ENCODE data around the gene OGA.

The OGA gene

DNA sequence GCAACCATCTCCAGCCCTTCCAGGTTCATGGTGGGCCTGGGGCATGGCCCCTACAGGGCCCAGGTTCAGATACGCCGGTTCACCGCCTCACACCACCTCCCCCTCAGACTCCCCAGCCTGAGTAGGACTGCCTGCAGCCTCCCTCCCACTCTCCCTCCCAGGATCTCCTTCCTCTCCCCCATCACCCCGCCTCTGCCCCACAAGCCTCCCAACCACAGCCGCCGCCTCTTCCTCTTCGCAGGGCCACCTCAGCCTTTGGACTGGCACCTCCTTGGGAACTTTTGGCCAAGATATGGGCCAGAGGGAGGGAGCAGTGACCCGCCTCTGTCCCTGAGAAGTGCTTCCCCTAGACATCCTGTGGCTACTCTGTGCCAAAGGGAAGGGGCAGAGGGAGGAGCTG is 16.1 kb upstream of the OGA start:
- no peak for DNase-seq

- DNase-seq: no peak
Measured at GRCh38 chr10:101833466-101833865, 15.2 kb upstream of the OGA start.

DNA sequence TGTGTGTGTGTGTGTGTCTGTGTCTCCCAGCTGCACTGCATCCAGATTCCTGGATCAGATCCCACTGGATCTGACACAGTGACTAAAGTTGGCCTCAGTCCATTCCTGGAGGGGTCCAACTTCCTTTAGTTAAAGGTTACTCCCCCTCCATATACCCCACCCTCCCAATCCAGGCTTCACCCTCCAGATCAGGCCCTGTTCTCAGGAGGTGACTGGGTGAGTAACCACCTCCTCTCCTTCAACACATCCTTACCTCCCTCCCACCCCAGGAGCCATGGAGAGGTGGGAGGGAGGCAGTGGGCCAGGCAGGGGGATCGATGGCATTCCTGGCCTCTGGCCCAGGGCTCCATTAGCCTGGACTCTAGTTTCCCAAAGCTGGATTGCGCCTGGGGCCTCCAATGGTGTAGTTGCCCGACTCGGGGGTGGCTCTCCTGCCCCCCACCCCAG is 14.1 kb upstream of the OGA start:
- no peak for DNase-seq

- DNase-seq: no peak
Measured at GRCh38 chr10:101831169-101831811, 13.0 kb upstream of the OGA start.

- DNase-seq: peak; percentile 52
Measured at GRCh38 chr10:101830322-101831168, 12.3 kb upstream of the OGA start.

DNA sequence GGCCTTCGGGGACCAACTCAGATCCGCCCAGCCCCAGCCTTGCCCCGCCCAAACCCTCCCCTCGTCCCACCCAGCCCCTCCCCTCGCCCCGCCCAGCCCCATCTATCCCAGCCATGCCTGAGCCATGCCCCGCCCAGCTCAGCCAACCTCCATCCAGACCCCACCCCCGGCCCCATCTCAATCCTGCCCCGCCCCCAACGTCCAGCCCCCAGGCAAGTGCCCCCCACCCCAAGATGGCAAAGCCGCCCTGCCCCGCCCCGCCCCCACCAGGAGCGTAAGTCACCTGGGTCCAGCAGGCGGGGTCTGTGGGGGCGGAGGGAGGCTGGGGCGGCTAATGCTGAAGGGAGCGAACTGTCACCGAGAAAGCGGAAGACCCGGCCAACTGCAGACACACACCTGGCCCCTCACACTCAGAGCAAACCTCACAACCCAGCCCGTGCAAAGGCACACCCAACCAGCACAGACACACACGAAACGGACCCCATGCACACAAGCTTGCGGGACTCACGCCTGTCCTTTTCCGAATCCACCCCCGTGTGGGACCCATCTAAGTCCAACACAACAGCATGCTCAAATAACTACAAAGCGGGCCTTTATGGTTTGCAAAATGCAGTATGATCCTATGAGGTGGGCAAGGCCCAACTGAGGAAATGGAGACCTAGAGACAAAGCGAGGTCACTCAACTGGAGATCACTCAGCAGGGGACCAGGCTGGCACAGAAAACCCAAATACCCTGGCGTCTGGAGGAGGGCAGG is 11.5 kb upstream of the OGA start:
- DNase-seq: no peak

- DNase-seq: no peak
Measured at GRCh38 chr10:101828766-101829551, 10.7 kb upstream of the OGA start.

- DNase-seq: no peak
Measured at GRCh38 chr10:101827919-101828600, 9.8 kb upstream of the OGA start.

GRCh38 chr10:101826852-101827434 is 8.7 kb upstream of the OGA start:
- no peak for DNase-seq

GRCh38 chr10:101824736-101825135 is 6.5 kb upstream of the OGA start:
- no peak for DNase-seq

DNA sequence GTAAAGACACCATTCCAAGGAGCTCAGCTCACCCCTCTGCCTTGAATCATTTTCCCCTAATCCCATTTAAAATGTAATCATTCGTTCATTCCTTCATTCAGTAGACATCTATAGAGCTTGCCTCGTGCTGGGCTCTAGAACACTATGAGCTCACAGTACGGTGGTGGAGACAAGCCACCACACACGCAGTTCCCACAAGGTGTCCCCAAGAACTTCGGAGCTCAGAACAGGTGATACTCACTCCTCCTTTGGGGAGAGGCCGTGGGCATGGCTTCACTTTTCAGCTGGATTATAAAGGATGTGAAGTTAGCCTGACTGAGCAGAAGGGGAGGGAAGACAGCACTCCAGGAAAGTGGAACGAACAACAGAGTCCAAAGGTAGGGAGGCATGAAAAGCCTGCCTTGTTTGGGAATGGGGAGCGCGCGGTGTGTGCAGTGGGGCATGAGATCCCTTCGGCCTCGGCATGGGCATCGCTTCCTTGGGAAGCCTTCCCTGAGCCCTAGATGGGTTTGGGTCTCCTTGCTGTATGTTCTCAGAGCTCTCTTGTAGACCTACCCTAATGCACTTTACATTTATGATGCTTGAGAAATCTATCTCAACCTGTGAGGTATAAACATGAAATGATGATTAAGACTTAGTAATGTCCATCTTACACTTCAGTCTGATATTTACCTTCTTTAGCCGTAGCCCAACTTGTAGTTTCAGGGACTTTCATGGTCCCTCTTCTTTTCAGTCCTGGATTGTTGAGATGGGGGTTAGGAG is 809 bp upstream of the OGA start:
- no peak for DNase-seq

- no peak for DNase-seq
Measured at GRCh38 chr10:101817337-101818118, 716 bp downstream of the OGA start.

DNA sequence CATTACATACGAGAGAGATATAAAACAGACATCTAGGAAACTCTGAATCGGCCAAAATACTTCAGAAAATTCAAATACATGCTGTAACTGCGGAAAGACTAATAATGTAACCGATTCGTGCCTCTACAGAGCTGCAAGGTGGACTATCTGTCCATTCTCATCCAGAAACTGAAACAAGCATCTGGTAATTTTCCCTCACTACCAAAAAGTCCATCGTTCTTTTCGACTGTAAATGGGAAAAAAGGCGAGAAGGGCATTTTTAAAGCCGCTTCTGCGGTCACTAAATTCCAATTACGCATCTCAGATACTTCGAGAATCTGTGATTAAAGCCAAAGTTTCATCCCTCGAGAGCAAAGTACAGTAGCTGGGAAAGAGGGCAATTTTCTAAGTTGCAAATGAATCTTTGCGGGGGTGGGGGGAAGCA is 1.3 kb downstream of the OGA start:
- DNase-seq: no peak

DNA sequence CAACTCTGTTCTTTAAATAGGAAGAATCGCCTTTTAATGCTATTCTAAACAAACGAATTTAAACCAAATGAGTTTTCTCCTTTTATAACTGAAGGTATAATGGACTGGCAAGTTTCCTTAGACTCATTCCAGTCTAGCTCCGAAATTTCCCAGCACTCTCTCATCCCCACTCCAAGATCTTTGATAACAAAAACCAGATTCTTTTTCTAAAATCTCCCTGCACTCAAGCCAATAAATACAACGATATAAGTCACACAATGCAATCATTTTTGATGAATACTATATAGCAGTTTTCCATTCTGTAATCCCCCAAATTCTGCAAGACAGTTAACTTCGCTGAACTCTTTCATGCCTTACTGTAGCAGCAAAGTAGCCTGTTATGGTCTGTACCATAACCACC is 1.9 kb downstream of the OGA start:
- DNase-seq: no peak

- peak; percentile 20 for DNase-seq
Measured at GRCh38 chr10:101814466-101815071, 3.7 kb downstream of the OGA start.

- no peak for DNase-seq
Measured at GRCh38 chr10:101812606-101813005, 5.6 kb downstream of the OGA start.

DNA sequence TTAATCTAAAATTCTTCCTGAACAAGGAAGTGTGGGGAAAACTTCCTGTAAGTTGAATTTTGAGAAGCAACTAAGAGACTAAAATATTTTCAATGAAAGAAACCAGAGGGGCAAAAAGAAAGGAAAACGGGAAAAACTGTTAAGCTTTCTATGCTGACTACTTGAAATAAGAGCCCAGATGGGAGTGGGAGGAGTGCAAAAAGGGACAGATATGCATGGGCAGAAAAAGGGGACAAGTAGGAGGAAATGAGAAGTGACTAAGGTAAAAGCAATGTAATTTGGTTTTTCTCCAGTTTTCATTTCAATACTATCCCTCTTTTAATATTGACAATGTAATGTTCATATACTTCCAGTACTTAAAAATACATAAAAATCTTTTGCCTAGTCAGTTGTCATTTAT is 11.1 kb downstream of the OGA start:
- no peak for DNase-seq

DNA sequence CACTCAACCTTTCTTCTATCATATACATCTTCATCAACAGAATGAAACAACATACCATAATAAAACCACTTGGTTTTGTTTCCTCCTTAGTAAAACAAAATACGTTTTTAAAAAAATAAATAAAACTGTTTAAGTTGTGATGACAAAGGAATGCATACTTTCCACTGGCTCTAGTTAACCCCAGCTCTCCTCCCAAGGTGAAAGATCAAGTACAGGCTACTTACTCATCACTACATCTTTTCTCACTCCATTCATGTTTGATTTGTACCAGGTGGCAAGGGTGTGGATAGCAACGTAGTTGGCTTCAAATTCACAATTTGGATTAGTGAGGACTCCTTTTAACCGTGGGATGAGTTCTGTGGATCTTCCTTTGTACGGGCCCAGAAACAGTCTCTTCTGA is 14.7 kb downstream of the OGA start:
- DNase-seq: no peak

- DNase-seq: no peak
Measured at GRCh38 chr10:101797403-101798059, 20.7 kb downstream of the OGA start.

Data from NCI-H187 treated with DMSO at 0.1 percent for 48 hours (cell line).